Spleen (tissue), 11 donors: ENCODE measurements around the gene CFD. TPM values are rescaled to one million over a fixed set of nuclear protein-coding genes. Genes with fewer than 3 reads are reported as not detected.

Experiments used
- DNase-seq: peaks from one replicate; pipeline ENCODE4 v3.0.0-alpha.2; 2020
- H3K27ac ChIP-seq, 8 donors: fragments of 200-600 bp; sonication (generic) in 7 of 8; 1 replicate in 4 of 8; 2 replicates in 4 of 8; pipeline versions ENCODE4 v1.5.0 to v1.8.0; 2016 to 2021; ENCODE audit warnings: inconsistent platforms in 4 of 8, mild to moderate bottlenecking in 4 of 8, moderate library complexity in 1 of 8
- H3K27me3 ChIP-seq, 7 donors: fragments of 200-600 bp; sonication (generic) in 6 of 7; replicated peaks in 1 of 7; 1 replicate in 4 of 7; 2 replicates in 3 of 7; pipeline versions ENCODE4 v1.5.0 to v1.8.0; 2016 to 2021; ENCODE audit warnings: inconsistent platforms in 3 of 7, mild to moderate bottlenecking in 1 of 7
- H3K36me3 ChIP-seq, 6 donors: fragments of 200-600 bp; sonication (generic) in 5 of 6; 1 replicate in 4 of 6; 2 replicates in 2 of 6; pipeline versions ENCODE4 v1.5.0 to v1.8.0; 2016 to 2021; ENCODE audit warnings: inconsistent platforms in 2 of 6
- H3K4me1 ChIP-seq, 6 donors: fragments of 200-600 bp; sonication (generic) in 5 of 6; 1 replicate in 3 of 6; 2 replicates in 3 of 6; pipeline versions ENCODE4 v1.5.0 to v1.8.0; 2016 to 2021; ENCODE audit warnings: inconsistent platforms in 3 of 6
- H3K4me3 ChIP-seq, 8 donors: fragments of 200-600 bp; sonication (generic) in 7 of 8; 1 replicate in 4 of 8; 2 replicates in 4 of 8; pipeline versions ENCODE4 v1.5.0 to v1.8.0; 2016 to 2021; ENCODE audit warnings: inconsistent platforms in 4 of 8, mild to moderate bottlenecking in 4 of 8, moderate library complexity in 2 of 8
- H3K9me3 ChIP-seq, 8 donors: fragments of 200-600 bp; sonication (generic) in 7 of 8; 1 replicate in 4 of 8; 2 replicates in 4 of 8; pipeline versions ENCODE4 v1.5.0 to v1.8.0; 2016 to 2021; ENCODE audit warnings: inconsistent platforms in 4 of 8
- POLR2A ChIP-seq, 3 donors: fragments of 450-650 bp; IDR thresholded peaks; one replicate each; pipeline ENCODE4 v1.5.1; 2017; ENCODE audit warnings: antibody characterized with exemption in 3 of 3, mild to moderate bottlenecking in 1 of 3
- POLR2AphosphoS5 ChIP-seq, 3 donors: sonication (generic); formaldehyde crosslinking; IDR thresholded peaks; one replicate each; pipeline ENCODE4 v1.5.1; 2017; ENCODE audit warnings: antibody characterized with exemption in 3 of 3
- WGBS, 5 donors: extraction: QIAGEN DNeasy Blood & Tissue Kit in 3 of 5; methylation state at CpG; one replicate each; pipeline versions ENCODE4 v1.1.5 to v1.1.7; 2013 to 2018; 5-methylcytosine and 5-hydroxymethylcytosine counted together
- intact Hi-C: fragments of 100-400 bp; cut with DNase I; formaldehyde crosslinking; loops from one replicate; pipeline ENCODE4 v1.15.0; 2023; ENCODE audit warnings: low total_unique reads
- polyA plus RNA-seq, 3 donors: library from polyadenylated mRNA; stranded (reverse); fragments of 200-250 nt; gene quantifications; one replicate each; pipeline ENCODE4 v1.2.1, GENCODE V29; 2013
- total RNA-seq, 7 donors: library from RNA; depleted of rRNA in 3 of 7; stranded (reverse); fragments of >200 nt in 3 of 7; fragmentation: NEBNext Ultra II Directional in 4 of 7; extraction: Animal tissue kit (Norgen Biotek cat#: 25700) in 4 of 7; gene quantifications; one replicate each; pipeline versions ENCODE4 v1.1.0 to v1.2.1, GENCODE V29; 2016 to 2021
- TF ChIP-seq, protein P1 (sequence below), 11 experiments: fragments of 200-600 bp in 7 of 11; fragments of 450-650 bp in 4 of 11; sonication (generic) in 4 of 11; IDR thresholded peaks in 8 of 11; conservative IDR thresholded peaks in 3 of 11; 1 replicate in 7 of 11; 2 replicates in 4 of 11; pipeline versions ENCODE4 v1.4.0 to v1.8.0; 2016 to 2021; ENCODE audit warnings: antibody characterized with exemption in 11 of 11, inconsistent platforms in 4 of 11, mild to moderate bottlenecking in 1 of 11
- donor health status: healthy with polysubstance abuse.
- donor health status: DM: no; HTN: no; CAD: no; lungs with moderate emphysema.
- donor health status: DM: no; HTN: no; CAD: no.
- donor health status: Bipolar disorder and iron deficiency.
- donor health status: healthy.
- donor health status: DM: no; HTN: no; CAD: no.
- donor health status: DM: yes; HTN: yes; CAD: no.

CFD gene
- total and polyA plus RNA-seq, 10 donors = 6.6 to 59.5 (median 24.2) TPM

DNA sequence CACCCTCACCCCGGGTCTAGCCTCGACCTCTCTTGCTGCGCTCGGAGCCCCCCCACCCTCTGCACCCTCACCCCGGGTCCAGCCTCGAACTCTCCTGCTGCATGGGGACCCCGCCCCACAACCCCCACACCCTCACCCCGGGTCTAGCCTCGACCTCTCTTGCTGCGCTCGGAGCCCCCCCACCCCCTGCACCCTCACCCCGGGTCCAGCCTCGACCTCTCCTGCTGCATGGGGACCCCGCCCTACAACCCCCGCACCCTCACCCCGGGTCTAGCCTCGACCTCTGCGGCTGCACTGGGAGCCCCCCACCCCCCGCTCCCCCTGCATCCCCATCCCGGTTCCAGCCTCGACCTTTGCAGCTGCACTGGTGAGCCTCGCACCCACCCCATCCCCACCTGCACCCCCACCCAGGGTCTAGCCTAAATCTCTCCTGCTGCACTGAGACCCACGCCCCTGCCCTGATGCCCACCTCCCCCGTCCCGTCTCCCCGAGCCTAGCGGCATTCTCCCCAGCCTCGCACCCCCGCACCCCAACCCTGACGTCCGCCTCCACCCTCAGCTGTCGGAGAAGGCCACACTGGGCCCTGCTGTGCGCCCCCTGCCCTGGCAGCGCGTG, 1.8 kb downstream of the CFD start:
- TF ChIP-seq, protein P1, sequence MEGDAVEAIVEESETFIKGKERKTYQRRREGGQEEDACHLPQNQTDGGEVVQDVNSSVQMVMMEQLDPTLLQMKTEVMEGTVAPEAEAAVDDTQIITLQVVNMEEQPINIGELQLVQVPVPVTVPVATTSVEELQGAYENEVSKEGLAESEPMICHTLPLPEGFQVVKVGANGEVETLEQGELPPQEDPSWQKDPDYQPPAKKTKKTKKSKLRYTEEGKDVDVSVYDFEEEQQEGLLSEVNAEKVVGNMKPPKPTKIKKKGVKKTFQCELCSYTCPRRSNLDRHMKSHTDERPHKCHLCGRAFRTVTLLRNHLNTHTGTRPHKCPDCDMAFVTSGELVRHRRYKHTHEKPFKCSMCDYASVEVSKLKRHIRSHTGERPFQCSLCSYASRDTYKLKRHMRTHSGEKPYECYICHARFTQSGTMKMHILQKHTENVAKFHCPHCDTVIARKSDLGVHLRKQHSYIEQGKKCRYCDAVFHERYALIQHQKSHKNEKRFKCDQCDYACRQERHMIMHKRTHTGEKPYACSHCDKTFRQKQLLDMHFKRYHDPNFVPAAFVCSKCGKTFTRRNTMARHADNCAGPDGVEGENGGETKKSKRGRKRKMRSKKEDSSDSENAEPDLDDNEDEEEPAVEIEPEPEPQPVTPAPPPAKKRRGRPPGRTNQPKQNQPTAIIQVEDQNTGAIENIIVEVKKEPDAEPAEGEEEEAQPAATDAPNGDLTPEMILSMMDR (IDR thresholded peaks at IDR 0.05 in 8 of 11, conservative IDR thresholded peaks at IDR 0.05 in 3 of 11) = no peak
- TF ChIP-seq POLR2A (IDR thresholded peaks at IDR 0.05) = no peak

GRCh38 chr19:861756-862580, 2.5 kb downstream of the CFD start:
- H3K27ac ChIP-seq = peak overlapping the region in 1 of 8 donors; percentile 85
- H3K36me3 ChIP-seq = peaks cover 0 to 5% (median 0%) of the 10 kb centered on the region in 6 donors
- H3K9me3 ChIP-seq = no peaks in the 10 kb centered on the region
- peaks cover 11 to 64% (median 46%) of the 10 kb centered on the region in 6 donors for H3K4me1 ChIP-seq
- DNase-seq = peak; percentile 88
- intact Hi-C loops = loop anchor here (2.0 to 10.0 kb wide), 2 partner anchors 59 to 123 kb away; partner anchors contain the start of gene WDR18
- WGBS, 5 donors = 15 to 29% (median 18%) methylated on average over 48 to 60 of the region's 60 CpGs
- no peak for TF ChIP-seq POLR2A (IDR thresholded peaks at IDR 0.05)
- TF ChIP-seq, protein P1 (IDR thresholded peaks at IDR 0.05 in 8 of 11, conservative IDR thresholded peaks at IDR 0.05 in 3 of 11) = no peak
- TF ChIP-seq POLR2AphosphoS5 (IDR thresholded peaks at IDR 0.05) = no peak
- H3K4me3 ChIP-seq = peak overlapping the region in 2 of 8 donors; percentile 31 to 66
- peaks cover 0 to 58% (median 20%) of the 10 kb centered on the region in 7 donors for H3K27me3 ChIP-seq

More for the DNA sequence above, 1.8 kb downstream of the CFD start:
- Histone ChIP-seq H3K9me3 (no peaks in the 10 kb centered on the region), H3K4me1 (peaks cover 11 to 67% (median 48%) of the 10 kb centered on the region in 6 donors), H3K27me3 (peaks cover 0 to 58% (median 20%) of the 10 kb centered on the region in 7 donors), H3K4me3 (peak overlapping the region in 2 of 8 donors; percentile 37 to 66), H3K27ac (no peak overlapping the region), H3K36me3 (peaks cover 0 to 5% (median 0%) of the 10 kb centered on the region in 6 donors)
- peak; percentile 76 for DNase-seq
- intact Hi-C loops = loop anchor here (10.0 kb wide), 1 partner anchor 124 kb away; the partner anchor contains the start of gene WDR18
- WGBS, 5 donors = 51 to 71% (median 62%) methylated on average over 23 to 33 of the region's 35 CpGs

GRCh38 chr19:862581-863314, 3.3 kb downstream of the CFD start:
- WGBS, 5 donors = 6 to 12% (median 9%) methylated on average over 32 to 48 of the region's 48 CpGs
- peaks cover 0 to 13% (median 6%) of the 10 kb centered on the region in 6 donors for H3K36me3 ChIP-seq
- no peaks in the 10 kb centered on the region for H3K9me3 ChIP-seq
- H3K27me3 ChIP-seq = peaks cover 0 to 58% (median 20%) of the 10 kb centered on the region in 7 donors
- peak overlapping the region in 3 of 8 donors; percentile 78 to 85 (median 80) for H3K27ac ChIP-seq
- peak; percentile 92 for DNase-seq
- intact Hi-C loops = loop anchor here (2.0 to 10.0 kb wide), 2 partner anchors 58 to 122 kb away; partner anchors contain the start of gene WDR18
- H3K4me1 ChIP-seq = peaks cover 11 to 57% (median 45%) of the 10 kb centered on the region in 6 donors
- H3K4me3 ChIP-seq = peak overlapping the region in 4 of 8 donors; percentile 25 to 66 (median 30)
- TF ChIP-seq POLR2A (IDR thresholded peaks at IDR 0.05) = no peak
- peak in 2 of 3 donors; percentile 29 to 65 for TF ChIP-seq POLR2AphosphoS5 (IDR thresholded peaks at IDR 0.05)

- 56 to 74% (median 70%) methylated on average over 7 of the region's 7 CpGs for WGBS, 5 donors
- H3K27me3 ChIP-seq = peaks cover 0 to 55% (median 20%) of the 10 kb centered on the region in 7 donors
- intact Hi-C loops = loop anchor here (2.0 to 10.0 kb wide), 2 partner anchors 58 to 122 kb away; partner anchors contain the start of gene WDR18
- peaks cover 0 to 18% (median 11%) of the 10 kb centered on the region in 6 donors for H3K36me3 ChIP-seq
- no peak for DNase-seq
- H3K27ac ChIP-seq = peak overlapping the region in 7 of 8 donors; percentile 58 to 85 (median 78)
- H3K4me3 ChIP-seq = peak overlapping the region in 5 of 8 donors; percentile 10 to 66 (median 29)
- no peaks in the 10 kb centered on the region for H3K9me3 ChIP-seq
- TF ChIP-seq POLR2A (IDR thresholded peaks at IDR 0.05) = no peak
- TF ChIP-seq, protein P1 (IDR thresholded peaks at IDR 0.05 in 8 of 11, conservative IDR thresholded peaks at IDR 0.05 in 3 of 11) = no peak
- TF ChIP-seq POLR2AphosphoS5 (IDR thresholded peaks at IDR 0.05) = no peak
- peaks cover 11 to 57% (median 45%) of the 10 kb centered on the region in 6 donors for H3K4me1 ChIP-seq
Measured at GRCh38 chr19:863315-863620, 3.8 kb downstream of the CFD start.
